HG02943 (cell line): ENCODE measurements around the gene SFT2D1.
"Not testable (repeated sequence)": the region's sequence is repeated elsewhere in the genome, so short reads cannot be mapped to it uniquely, and the experiment has no call there.

Experiments used
- ATAC-seq: cut with Tn5 transposase; IDR thresholded peaks from one replicate; pipeline ENCODE4 v1.9.1; 2021; ENCODE audit warnings: mild to moderate bottlenecking, low read depth, moderate library complexity; ENCODE audit not compliant: unreplicated experiment

Gene SFT2D1

GRCh38 chr6:166342349-166343149 lies at the start of gene SFT2D1:
SFT2D1 (minus strand) TSS chr6:166342545; CDS start chr6:166342481, 64 bp downstream.
- ATAC-seq, result peak; percentile 95

- ATAC-seq, result no peak
Observed at GRCh38 chr6:166389119-166389518, 46.8 kb upstream of the SFT2D1 start.

- no peak for ATAC-seq
Observed at GRCh38 chr6:166388290-166389004, 46.1 kb upstream of the SFT2D1 start.

GRCh38 chr6:166387642-166388289 lies 45.4 kb upstream of the SFT2D1 start:
- no peak for ATAC-seq

- not testable (repeated sequence) for ATAC-seq
Observed at GRCh38 chr6:166387098-166387497, 44.8 kb upstream of the SFT2D1 start.

- no peak for ATAC-seq
Observed at GRCh38 chr6:166386111-166386510, 43.8 kb upstream of the SFT2D1 start.

- not testable (repeated sequence) for ATAC-seq
Observed at GRCh38 chr6:166383802-166384363, 41.5 kb upstream of the SFT2D1 start.

- peak; percentile 83 for ATAC-seq
Observed at GRCh38 chr6:166382933-166383801, 40.8 kb upstream of the SFT2D1 start, which contains the start of gene MPC1. MPC1 (minus strand) TSS chr6:166382940; CDS start chr6:166382876, 64 bp downstream.

- peak; percentile 16 for ATAC-seq
Observed at GRCh38 chr6:166382500-166382932, 40.2 kb upstream of the SFT2D1 start.

GRCh38 chr6:166381733-166382499 lies 39.6 kb upstream of the SFT2D1 start:
- peak; percentile 49 for ATAC-seq

- no peak for ATAC-seq
Observed at GRCh38 chr6:166381381-166381732, 39.0 kb upstream of the SFT2D1 start.

- ATAC-seq, result no peak
Observed at GRCh38 chr6:166379800-166380199, 37.5 kb upstream of the SFT2D1 start.

GRCh38 chr6:166379103-166379586 lies 36.8 kb upstream of the SFT2D1 start:
- ATAC-seq, result no peak

- ATAC-seq, result no peak
Observed at GRCh38 chr6:166377721-166378120, 35.4 kb upstream of the SFT2D1 start.

GRCh38 chr6:166375013-166375412 lies 32.7 kb upstream of the SFT2D1 start:
- ATAC-seq, result no peak

GRCh38 chr6:166370489-166370888 lies 28.1 kb upstream of the SFT2D1 start:
- no peak for ATAC-seq

- no peak for ATAC-seq
Observed at GRCh38 chr6:166369782-166370181, 27.4 kb upstream of the SFT2D1 start.

- ATAC-seq, result no peak
Observed at GRCh38 chr6:166366921-166367320, 24.6 kb upstream of the SFT2D1 start.

- no peak for ATAC-seq
Observed at GRCh38 chr6:166365806-166366205, 23.5 kb upstream of the SFT2D1 start.
